H1 (cell line): ENCODE measurements around the gene ARNT2. TPM values are rescaled to one million over a fixed set of nuclear protein-coding genes. Genes with fewer than 3 reads are reported as not detected.

Source experiments
- HDAC2 ChIP-seq, 2 experiments: fragments of 300-600 bp in 1 of 2; sonication (generic) in 1 of 2; IDR thresholded peaks; 2 replicates each; pipeline ENCODE4 v1.6.1; 2011 to 2012; ENCODE audit warnings: low read depth in 2 of 2, low read length in 2 of 2, mild to moderate bottlenecking in 2 of 2, moderate library complexity in 2 of 2, borderline replicate concordance in 1 of 2, inconsistent platforms in 1 of 2
- KDM5A ChIP-seq: fragments of 200-600 bp; IDR thresholded peaks from 2 replicates; pipeline ENCODE4 v1.7.1; 2012; ENCODE audit warnings: mild to moderate bottlenecking, low read length, inconsistent platforms, mixed read lengths
- RNF2 ChIP-seq: fragments of 200-900, 300-1000 bp; sonication (generic); IDR thresholded peaks from 2 replicates; pipeline ENCODE4 v1.7.1; 2016; ENCODE audit warnings: borderline replicate concordance, low read depth, mild to moderate bottlenecking, antibody characterized with exemption, low read length; ENCODE audit not compliant: poor library complexity, severe bottlenecking; ENCODE audit errors: missing control alignments
- SIN3A ChIP-seq, 2 experiments: IDR thresholded peaks in 1 of 2; conservative IDR thresholded peaks in 1 of 2; 2 replicates each; pipeline ENCODE4 v1.6.1; 2011 to 2012; ENCODE audit warnings: low read length in 2 of 2, improper control_type of control experiment in 1 of 2, low read depth in 1 of 2, mild to moderate bottlenecking in 1 of 2
- SP1 ChIP-seq: IDR thresholded peaks from 2 replicates; pipeline ENCODE4 v1.6.1; 2011; ENCODE audit warnings: low read depth, low read length
- polyA plus RNA-seq, 7 experiments: library from polyadenylated mRNA; depleted of rRNA in 3 of 7; stranded (reverse) in 5 of 7; unstranded in 2 of 7; fragments of >200 nt in 5 of 7; fragments of 200-250 nt in 2 of 7; gene quantifications; 1 replicate in 5 of 7; 2 replicates in 1 of 7; 4 replicates in 1 of 7; pipeline versions ENCODE4 v1.2.1 to v1.2.3, GENCODE V29; 2011 to 2013; ENCODE audit warnings: missing spikeins in 2 of 7, mixed read lengths in 2 of 7
- total RNA-seq: library from RNA; stranded (reverse); fragmentation: NEBNext Ultra II Directional; extraction: Animal tissue kit (Norgen Biotek cat#: 25700); gene quantifications from 2 replicates; pipeline ENCODE4 v1.2.1, GENCODE V29; 2021

ARNT2 gene
- total and polyA plus RNA-seq, 2 of the 8 experiments (the other 6 are each of a cell fraction or from before 2014, with no cell fraction given): 9.5 to 14.6 TPM

DNA sequence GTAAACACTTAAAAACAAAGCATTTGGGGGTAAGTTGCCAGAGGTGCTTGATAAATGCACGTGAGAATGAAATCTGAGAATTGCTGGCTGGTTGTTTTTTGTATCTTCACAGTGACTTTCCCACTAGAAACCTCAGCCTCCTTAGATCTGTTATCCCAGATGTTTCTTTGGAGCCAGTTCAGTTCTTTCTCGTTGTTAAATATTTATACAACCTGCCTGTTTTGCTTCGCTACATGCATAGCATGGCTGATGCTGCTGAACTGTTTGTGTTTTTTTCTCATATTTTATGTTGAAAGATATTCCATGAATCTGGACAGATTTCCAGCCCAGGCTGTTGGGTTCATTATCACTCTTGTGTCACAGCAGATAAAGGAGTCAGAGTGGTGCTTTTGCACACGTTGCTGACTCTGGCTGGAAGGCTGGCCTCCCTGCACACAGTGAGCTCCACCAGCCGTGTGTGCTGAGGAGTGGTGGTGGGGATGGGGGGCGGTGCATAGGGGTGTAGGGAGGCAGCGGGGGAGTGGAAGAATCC is 80.2 kb downstream of the ARNT2 start (continued):
- TF ChIP-seq HDAC2 (IDR thresholded peaks at IDR 0.05; ENCODE audit: borderline replicate concordance in 1 of 2, low read depth in 2 of 2, low read length in 2 of 2) (no peak), RNF2 (no peak), KDM5A (no peak), SP1 (no peak), SIN3A (conservative IDR thresholded peaks at IDR 0.05 in 1 of 2, IDR thresholded peaks at IDR 0.05 in 1 of 2; ENCODE audit: low read depth in 1 of 2, low read length in 2 of 2) (no peak)
